Measurements from ENCODE around the gene TMEM17.

DNA sequence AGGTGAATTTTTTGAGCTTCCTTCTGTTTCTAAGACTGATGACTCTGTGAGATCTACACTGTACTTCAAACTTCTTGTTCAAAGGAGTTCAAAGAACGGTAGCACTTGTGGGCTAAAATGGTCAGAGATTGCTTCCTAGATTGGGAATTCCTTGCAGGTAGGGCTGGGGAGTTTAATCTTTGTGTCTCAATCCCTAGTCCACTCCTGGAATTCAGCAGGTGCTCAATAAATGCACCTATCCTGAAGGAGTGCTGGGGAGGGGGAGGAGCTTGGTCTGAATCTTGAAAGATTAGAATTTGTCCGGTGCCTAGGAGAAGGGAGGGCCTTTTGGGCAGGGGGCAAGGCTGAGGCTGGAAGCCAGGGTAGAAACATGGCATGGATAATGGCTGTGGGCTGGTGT, 34.6 kb downstream of the TMEM17 start:
- TF ChIP-seq CTCF (IDR thresholded peaks at IDR 0.05) (no peak), POLR2AphosphoS5 (IDR thresholded peaks at IDR 0.05; ENCODE audit: low read depth, low read length) (no peak), SIN3A (IDR thresholded peaks at IDR 0.05; ENCODE audit: borderline replicate concordance, insufficient read depth, low read depth, low read length) (no peak), REST (IDR thresholded peaks at IDR 0.05; ENCODE audit: insufficient read depth in 1 of 2, low read depth in 2 of 2, low read length in 1 of 2) (no peak)

All from Panc1 (cell line).